ENCODE data around the gene CATSPER1.

CATSPER1 gene

GRCh38 chr11:66051766-66052663 is 25.7 kb upstream of the CATSPER1 start, which contains the start of gene SF3B2:
Gene SF3B2, plus strand, starts transcription at chr11:66052364. Its CDS starts 21 bp downstream, at chr11:66052385.
- peak; percentile 98 for DNase-seq (ENCODE audit: low spot score)
- H3K27ac ChIP-seq: peak within 1 kb of the TSS; percentile 89 to 95
- TF ChIP-seq CTCF (IDR thresholded peaks at IDR 0.05): no peak

GRCh38 chr11:66051371-66051765 is 25.1 kb upstream of the CATSPER1 start:
- DNase-seq (ENCODE audit: low spot score): no peak
- H3K27ac ChIP-seq: peak overlapping the region; percentile 89 to 95
- peak overlapping the region; percentile 99 for H3K4me3 ChIP-seq
- no peak for TF ChIP-seq CTCF (IDR thresholded peaks at IDR 0.05)

More at GRCh38 chr11:66051766-66052663, 25.7 kb upstream of the CATSPER1 start, which contains the start of gene SF3B2:
- peak within 1 kb of the TSS; percentile 99 for H3K4me3 ChIP-seq

GRCh38 chr11:66050581-66051231 is 24.4 kb upstream of the CATSPER1 start:
- Histone ChIP-seq H3K4me3 (peak overlapping the region; percentile 99), H3K27ac (no peak overlapping the region)
- no peak for TF ChIP-seq CTCF (IDR thresholded peaks at IDR 0.05)
- DNase-seq (ENCODE audit: low spot score): no peak

- Histone ChIP-seq H3K4me3 (peak within 1 kb of the TSS; percentile 37), H3K27ac (no peak within 1 kb of the TSS)
- DNase-seq (ENCODE audit: low spot score): no peak
- TF ChIP-seq CTCF (IDR thresholded peaks at IDR 0.05): no peak
Measured at GRCh38 chr11:66048547-66049323, 22.5 kb upstream of the CATSPER1 start, which contains the start of gene GAL3ST3. Gene GAL3ST3, minus strand, starts transcription at chr11:66049161. Its CDS starts 3,746 bp downstream, at chr11:66045415.

- Histone ChIP-seq H3K27ac (no peak overlapping the region), H3K4me3 (no peak overlapping the region)
- no peak for TF ChIP-seq CTCF (IDR thresholded peaks at IDR 0.05)
- no peak for DNase-seq (ENCODE audit: low spot score)
Measured at GRCh38 chr11:66047541-66048365, 21.5 kb upstream of the CATSPER1 start.

GRCh38 chr11:66046901-66047300 is 20.6 kb upstream of the CATSPER1 start:
- Histone ChIP-seq H3K27ac (no peak overlapping the region), H3K4me3 (no peak overlapping the region)
- TF ChIP-seq CTCF (IDR thresholded peaks at IDR 0.05): no peak
- DNase-seq (ENCODE audit: low spot score): no peak
